Measurements from ENCODE around the gene CTBP2. TPM values are rescaled to one million over a fixed set of nuclear protein-coding genes. Genes with fewer than 3 reads are reported as not detected.

CTBP2 gene
- total RNA-seq, 3 donors from 2014 or later (not counting 1 experiment from before 2014, with no cell fraction given): 120 to 179 (median 124) TPM

GRCh38 chr10:125004571-125005311 lies 155.6 kb downstream of the CTBP2 start:
- Mint-ChIP-seq H3K36me3 (no peaks in the 10 kb centered on the region), H3K4me1 (peaks cover 46 to 56% of the 10 kb centered on the region in 2 donors), H3K27me3 (ENCODE audit: low read depth in 2 of 2) (no peaks in the 10 kb centered on the region), H3K27ac (peak overlapping the region; percentile 33 to 50), H3K9me3 (no peaks in the 10 kb centered on the region), H3K4me3 (no peak overlapping the region)
- no peak for TF ChIP-seq CTCF (IDR thresholded peaks at IDR 0.05)
- ATAC-seq (no peak), DNase-seq (no peak)
- Histone ChIP-seq H3K4me1 (ENCODE audit: control insufficient read depth, insufficient read depth, low read length) (peaks cover 17% of the 10 kb centered on the region), H3K9me3 (ENCODE audit: control insufficient read depth, insufficient read depth, low read length) (no peaks in the 10 kb centered on the region), H3K4me3 (ENCODE audit: low read length) (no peak overlapping the region), H3K27ac (ENCODE audit: low read length) (no peak overlapping the region), H3K27me3 (ENCODE audit: control insufficient read depth, insufficient read depth, low read length) (no peaks in the 10 kb centered on the region), H3K36me3 (ENCODE audit: control insufficient read depth, insufficient read depth, low read length) (peaks cover 41% of the 10 kb centered on the region)
- 78% methylated on average over 19 of the region's 19 CpGs for WGBS (ENCODE audit: insufficient coverage)
- intact Hi-C loops (cut with micrococcal nuclease): no loop called here

- peaks cover 40 to 49% of the 10 kb centered on the region in 2 donors for H3K4me1 Mint-ChIP-seq
- WGBS (ENCODE audit: insufficient coverage): 93% methylated on average over 14 of the region's 14 CpGs
These were observed 156.4 kb downstream of the CTBP2 start for GRCh38 chr10:125003901-125004467.

DNA sequence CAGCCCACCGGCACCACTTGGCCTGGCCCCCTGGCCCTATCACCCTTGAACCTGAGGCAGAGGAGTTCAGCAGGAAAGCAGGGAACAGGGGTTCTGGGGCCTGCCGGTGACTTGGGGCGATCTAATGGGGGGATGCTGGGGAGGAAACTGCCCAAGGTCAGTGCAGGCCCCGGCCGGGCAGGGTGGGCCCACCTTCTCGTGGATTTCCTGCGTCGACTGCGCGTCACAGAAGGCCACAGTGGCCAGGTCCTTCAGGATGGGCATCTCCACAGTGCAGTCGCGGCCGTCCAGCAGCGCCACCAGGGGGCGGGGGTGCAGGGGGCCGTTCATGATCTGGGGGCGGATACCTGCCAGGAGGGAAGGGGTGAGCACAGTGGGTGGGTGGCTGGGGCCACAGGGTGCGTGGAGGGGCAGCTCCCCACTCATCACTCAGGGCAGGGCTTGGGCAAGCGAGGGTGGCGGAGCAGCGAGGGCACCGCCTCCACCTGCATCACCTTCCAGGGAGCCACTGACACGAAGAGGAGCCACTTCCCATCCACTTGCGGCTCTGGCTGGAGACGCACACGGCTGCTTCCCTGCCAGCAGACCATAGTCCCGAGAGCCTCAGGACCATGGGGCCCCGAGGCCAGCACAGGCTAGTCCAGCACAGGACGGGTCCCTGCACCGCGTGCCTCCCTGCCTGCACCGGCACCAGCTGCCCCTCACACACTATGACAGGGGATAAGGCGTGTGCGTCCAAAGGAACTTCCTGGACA lies 157.0 kb downstream of the CTBP2 start:
- H3K27me3 ChIP-seq (ENCODE audit: control insufficient read depth, insufficient read depth, low read length): no peaks in the 10 kb centered on the region
- no peaks in the 10 kb centered on the region for H3K27me3 Mint-ChIP-seq (ENCODE audit: low read depth in 2 of 2)
- no peaks in the 10 kb centered on the region for H3K9me3 ChIP-seq (ENCODE audit: control insufficient read depth, insufficient read depth, low read length)
- intact Hi-C loops (cut with micrococcal nuclease): no loop called here
- 91% methylated on average over 33 of the region's 34 CpGs for WGBS (ENCODE audit: insufficient coverage)
- TF ChIP-seq CTCF (IDR thresholded peaks at IDR 0.05): no peak
- peak in 1 of 2 donors; percentile 11 for DNase-seq
- H3K4me1 ChIP-seq (ENCODE audit: control insufficient read depth, insufficient read depth, low read length): peaks cover 18% of the 10 kb centered on the region
- no peaks in the 10 kb centered on the region for H3K9me3 Mint-ChIP-seq
- no peaks in the 10 kb centered on the region for H3K36me3 Mint-ChIP-seq
- no peak for ATAC-seq
- peaks cover 47% of the 10 kb centered on the region for H3K36me3 ChIP-seq (ENCODE audit: control insufficient read depth, insufficient read depth, low read length)
- no peak overlapping the region for H3K4me3 ChIP-seq (ENCODE audit: low read length)
- peak overlapping the region in 1 of 2 donors; percentile 66 for H3K27ac Mint-ChIP-seq
- peaks cover 34 to 42% of the 10 kb centered on the region in 2 donors for H3K4me1 Mint-ChIP-seq
- no peak overlapping the region for H3K27ac ChIP-seq (ENCODE audit: low read length)
- H3K4me3 Mint-ChIP-seq: no peak overlapping the region

More at GRCh38 chr10:125003901-125004467, 156.4 kb downstream of the CTBP2 start:
- no peaks in the 10 kb centered on the region for H3K36me3 Mint-ChIP-seq
- H3K36me3 ChIP-seq (ENCODE audit: control insufficient read depth, insufficient read depth, low read length): peaks cover 44% of the 10 kb centered on the region
- no peak overlapping the region for H3K4me3 ChIP-seq (ENCODE audit: low read length)
- no peak for TF ChIP-seq CTCF (IDR thresholded peaks at IDR 0.05)
- H3K27ac ChIP-seq (ENCODE audit: low read length): no peak overlapping the region
- H3K4me1 ChIP-seq (ENCODE audit: control insufficient read depth, insufficient read depth, low read length): peaks cover 18% of the 10 kb centered on the region
- no peaks in the 10 kb centered on the region for H3K27me3 Mint-ChIP-seq (ENCODE audit: low read depth in 2 of 2)
- no peaks in the 10 kb centered on the region for H3K9me3 Mint-ChIP-seq
- H3K4me3 Mint-ChIP-seq: no peak overlapping the region
- intact Hi-C loops (cut with micrococcal nuclease): no loop called here
- no peak for ATAC-seq
- H3K9me3 ChIP-seq (ENCODE audit: control insufficient read depth, insufficient read depth, low read length): no peaks in the 10 kb centered on the region
- no peaks in the 10 kb centered on the region for H3K27me3 ChIP-seq (ENCODE audit: control insufficient read depth, insufficient read depth, low read length)
- peak in 1 of 2 donors; percentile 10 for DNase-seq
- peak overlapping the region; percentile 33 to 50 for H3K27ac Mint-ChIP-seq

All from natural killer cell (primary cell).